Dedifferentiated amniotic fluid mesenchymal stem cell (primary cell): Measurements from ENCODE around the gene TBCE.

Experiments
- DNase-seq: peaks from one replicate; pipeline ENCODE4 v3.0.0-alpha.2; 2016; ENCODE audit errors: extremely low spot score

TBCE gene

DNA sequence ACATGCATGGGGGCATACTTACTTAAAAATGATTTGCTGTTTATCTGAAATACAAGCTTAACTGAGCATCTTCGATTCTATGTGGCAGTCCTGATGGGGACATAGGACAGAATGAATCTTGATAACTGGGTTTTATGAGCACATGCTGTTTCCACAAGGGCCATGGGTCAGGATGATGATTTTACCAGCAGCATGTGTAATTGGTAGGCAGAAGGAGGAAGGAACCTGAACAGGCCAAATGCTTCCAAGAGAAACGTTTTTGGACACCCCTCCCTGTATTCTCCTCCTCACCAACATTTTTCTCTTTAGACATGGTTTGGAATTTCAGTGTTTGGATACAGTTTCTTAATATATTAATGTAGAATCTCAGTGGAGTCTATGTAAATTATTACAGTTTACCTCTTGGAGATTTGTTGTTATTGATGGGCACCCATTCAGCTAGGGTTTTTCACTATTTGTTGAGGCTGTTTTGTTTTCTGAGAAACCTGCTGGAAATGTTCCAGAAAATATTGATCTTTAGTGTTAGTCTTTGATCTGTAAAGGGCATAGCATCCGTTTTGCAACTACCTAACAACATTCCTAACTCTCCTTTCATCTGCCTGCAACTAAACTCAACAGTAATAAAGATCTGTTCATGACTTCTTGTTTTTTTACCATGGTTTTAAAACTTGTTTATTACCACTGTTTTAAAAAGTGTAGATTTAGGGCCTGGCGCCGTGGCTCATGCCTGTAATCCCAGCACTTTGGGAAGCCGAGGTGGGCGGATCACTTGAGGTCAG, 42.0 kb downstream of the TBCE start:
- DNase-seq = no peak

DNA sequence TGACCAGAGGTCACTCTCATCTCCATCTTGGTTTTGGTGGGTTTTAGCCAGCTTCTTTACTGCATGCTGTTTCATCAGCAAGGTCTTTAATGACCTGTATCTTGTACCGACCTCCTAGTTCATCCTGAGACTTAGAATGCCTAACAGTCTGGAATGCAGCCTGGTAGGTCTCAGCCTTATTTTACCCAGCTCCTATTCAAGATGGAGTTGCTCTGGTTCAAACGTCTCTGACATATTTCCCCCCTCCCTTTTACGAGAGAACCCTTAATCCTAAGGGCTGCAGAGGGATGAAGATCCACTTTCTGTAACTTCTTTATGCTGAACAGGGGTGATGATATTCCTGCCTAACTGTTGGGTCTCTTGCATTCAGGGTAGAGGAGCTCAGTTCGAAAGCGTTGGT, 43.2 kb downstream of the TBCE start:
- no peak for DNase-seq

DNA sequence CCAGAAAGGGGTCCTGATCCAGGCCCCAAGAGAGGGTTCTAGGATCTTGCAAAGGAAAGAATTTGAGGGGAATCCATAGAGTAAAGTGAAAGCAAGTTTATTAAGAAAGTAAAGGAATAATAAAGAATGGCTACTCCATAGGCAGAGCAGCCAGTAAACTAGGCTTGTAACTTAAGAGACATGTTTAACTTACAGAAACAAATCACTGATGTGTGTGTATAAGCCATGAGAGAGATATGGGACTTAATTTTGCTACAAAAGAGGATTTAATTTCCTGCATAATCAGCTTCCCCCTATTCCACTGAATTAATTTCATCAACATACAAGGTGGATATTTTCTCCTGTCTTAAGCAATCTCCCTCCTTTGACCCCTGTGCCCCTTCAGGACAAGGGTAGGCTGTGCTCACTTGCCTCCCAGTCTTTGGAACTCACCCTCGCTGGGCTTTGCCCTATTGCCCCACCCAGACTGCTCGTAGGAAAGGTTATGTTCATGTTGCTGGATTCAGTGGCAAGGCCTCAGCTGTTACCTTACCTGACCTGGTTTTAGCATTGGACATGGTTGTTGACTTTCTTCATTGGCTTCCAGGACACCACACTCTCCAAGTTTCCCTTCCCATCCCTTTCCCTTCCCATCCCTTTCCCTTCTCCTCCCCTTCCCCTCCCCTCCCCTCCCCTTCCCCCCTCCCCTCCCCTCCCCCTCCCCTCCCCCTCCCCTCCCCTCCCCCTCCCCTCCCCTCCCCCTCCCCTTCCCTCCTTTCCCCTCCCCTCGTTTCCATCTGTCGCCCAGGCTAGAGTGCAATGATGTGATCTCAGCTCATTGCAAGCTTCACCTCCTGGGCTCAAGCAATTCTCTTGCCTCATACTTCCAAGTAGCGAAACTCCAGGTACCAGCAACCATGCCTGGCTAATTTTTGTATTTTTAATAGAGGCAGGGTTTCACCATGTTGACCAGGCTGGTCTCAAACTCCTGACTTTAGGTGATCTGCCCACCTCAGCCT, 44.6 kb downstream of the TBCE start:
- no peak for DNase-seq

DNA sequence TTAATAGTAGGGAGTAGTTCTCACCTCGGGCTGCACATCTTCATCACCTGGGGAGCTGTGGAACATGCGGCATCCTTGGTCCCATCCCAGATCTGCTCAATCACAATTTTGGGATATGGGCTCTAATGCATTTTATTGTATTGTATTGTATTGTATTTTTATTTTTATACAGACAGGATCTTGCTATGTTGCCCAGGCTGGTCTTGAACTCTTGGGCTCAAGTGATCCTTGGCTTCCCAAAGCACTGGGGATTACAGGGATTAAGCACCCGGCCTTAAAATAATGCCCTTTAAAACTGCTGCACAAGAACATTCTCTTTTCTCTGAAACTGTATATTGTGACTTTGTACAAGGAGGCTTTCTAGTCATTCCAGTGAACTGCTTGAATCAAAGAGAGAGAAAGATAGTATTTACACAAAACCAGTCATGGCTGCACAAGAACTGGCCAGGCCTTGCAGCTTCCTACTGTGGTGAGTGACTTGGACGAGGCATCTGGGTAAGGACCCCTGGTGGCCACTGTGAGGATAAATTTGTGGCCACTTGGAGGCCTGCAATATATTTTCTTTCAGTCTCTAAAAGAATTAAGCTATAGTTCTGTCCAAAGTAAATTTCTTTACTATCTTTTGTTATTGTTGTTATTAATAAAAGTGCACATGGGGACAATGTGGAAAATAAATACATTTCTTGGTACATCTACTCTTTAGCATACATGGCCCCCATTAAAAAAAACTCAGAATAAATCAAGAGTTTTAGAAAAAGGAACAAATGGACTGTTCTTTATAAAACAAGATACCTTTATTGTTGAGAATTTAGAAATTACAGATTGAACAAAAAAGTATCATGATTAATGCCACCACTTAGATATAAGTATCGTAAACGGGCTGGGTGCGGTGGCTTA, 48.0 kb downstream of the TBCE start:
- DNase-seq = peak; percentile 68

DNA sequence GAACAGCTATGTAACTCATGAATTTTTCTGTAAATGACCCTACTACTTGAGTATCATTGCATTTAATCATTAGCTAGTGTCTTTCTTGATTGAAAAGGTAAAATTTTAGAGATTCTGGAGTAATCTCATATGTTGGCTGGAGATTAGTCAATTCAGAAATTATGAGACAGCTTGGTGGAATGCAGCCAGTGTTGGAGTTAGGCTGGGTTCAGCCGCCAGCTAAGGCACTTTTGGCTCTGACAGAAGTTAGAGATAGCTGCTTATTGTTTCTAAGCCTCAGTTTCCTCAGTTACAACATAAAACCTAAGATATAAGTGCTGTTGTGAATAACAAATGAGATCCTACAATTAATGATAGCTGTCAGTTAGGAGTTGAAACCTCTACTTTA, 49.4 kb downstream of the TBCE start:
- DNase-seq = no peak

DNA sequence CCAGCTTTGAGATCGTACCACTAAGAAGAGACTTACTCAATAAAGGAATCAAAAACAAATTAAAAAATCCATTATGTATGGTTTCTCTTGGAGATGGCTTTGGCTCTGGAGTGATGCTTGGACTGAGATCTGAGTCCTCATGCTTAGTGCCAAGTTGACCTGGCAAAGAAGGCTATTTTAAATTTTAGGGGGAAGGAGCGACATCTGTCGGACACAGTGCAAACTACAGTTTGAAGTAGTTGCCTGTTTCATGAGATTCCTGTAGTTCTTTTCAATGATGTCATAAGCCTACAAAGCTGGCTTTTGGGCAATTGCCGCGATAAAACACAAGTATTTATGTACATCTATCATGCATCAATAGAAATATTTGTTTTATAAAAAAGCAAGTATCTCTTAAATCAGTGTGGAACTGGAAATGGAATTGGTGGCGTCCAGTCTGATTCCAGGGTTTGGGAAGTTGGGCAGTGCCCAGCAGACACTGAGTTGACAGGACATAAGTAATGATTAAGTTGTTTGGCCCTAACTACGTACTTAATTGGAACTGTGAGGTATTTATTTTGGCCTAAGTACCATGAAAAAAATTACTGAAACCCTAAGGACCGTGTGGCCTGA, 50.0 kb downstream of the TBCE start:
- peak; percentile 87 for DNase-seq

DNA sequence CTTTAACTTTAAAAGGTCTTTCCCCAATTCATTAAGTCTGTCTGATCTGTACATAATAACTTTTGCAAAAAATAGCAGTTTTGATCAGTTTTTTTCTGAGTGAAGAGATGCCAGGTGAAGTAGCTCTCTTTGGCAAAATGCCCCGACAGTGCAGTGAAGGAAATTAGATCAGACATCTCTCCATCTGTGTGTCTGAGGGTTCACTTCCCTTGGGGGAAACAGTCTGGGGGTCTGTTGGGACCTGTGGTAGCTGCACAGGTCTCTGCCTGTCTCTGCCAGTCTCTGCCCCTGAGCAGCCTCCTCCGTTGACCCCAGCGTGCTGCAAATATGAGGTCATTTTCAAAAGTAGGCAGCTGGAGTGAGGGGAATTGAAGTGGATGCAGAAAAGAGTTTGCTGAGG, 54.5 kb downstream of the TBCE start:
- no peak for DNase-seq

DNA sequence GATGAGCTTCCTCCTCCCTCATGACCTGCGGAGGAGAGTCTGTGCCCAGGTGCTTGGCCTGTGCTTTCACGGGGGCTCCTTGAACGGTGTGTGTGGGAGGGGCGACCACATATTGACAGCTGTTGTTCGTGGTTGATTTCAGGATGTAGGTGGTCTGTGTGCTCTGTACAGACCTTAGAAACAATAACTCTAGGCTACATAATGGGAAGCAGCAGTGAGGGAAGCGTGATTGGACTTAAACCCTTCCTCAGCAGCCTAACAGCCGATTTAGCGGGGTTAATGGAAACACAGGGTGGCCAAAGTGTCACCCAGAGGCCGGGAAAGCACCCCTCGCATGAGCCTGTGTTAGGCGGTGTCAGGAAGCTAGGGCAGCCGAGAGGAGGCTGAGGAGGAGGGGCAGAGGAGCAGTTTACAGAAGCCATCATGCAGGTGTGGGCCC, 56.0 kb downstream of the TBCE start:
- no peak for DNase-seq

DNA sequence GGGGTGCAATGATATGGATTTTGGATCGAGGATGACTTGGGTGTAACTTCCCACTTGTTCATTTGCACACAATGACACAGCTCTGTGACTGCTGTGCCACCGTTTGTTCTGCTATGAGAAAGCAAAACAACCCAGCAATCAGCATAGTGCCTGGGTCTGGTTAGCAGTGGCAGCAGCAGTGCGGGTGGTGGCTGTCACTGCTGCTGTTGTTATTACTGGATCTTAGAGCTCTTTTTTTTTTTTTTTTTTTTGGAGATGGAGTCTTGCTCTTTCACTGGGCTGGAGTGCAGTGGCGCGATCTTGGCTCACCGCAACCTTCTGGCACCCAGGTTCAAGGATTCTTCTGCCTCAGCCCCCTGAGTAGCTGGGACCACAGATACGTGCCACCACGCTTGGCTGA, 56.9 kb downstream of the TBCE start:
- DNase-seq = no peak

DNA sequence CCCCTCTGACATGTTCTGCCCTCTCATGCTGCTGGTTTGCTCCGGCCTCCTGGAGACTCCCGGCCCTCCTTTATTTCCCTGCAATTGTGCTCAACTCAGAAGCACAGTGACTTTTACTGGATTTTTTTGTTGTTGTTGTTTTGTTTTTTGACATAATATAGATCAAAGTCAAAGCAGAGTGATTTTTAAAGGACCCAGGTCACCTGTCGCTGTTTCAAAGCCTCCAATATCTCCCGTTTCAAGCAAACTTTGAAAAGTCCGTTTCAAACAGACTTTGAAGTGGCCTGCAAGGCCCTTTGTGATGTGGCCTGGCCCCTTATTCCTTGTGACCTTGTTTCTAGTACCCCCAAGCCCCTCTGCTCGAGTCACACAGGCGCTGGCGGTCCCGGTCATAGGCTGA, 58.1 kb downstream of the TBCE start:
- DNase-seq = no peak

DNA sequence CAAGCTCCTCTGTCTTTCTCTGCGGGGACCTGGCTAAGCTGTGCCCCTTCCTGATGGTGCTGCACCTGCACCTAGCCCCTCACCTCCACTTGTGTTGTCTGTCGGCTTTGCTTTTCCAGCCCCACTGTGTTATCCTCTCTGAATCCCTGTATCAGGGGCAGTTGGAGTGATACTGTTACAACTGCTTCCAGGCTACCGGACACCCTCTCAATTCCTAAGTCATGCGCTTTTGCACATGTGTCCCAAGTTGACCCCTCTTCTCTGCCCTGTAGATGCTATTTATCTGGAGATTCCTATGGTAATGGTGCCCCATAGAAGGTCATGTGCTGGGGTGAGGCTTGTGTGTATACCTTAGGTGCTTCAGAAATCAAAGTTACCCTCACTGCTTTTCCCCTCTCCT, 58.9 kb downstream of the TBCE start:
- DNase-seq = no peak

DNA sequence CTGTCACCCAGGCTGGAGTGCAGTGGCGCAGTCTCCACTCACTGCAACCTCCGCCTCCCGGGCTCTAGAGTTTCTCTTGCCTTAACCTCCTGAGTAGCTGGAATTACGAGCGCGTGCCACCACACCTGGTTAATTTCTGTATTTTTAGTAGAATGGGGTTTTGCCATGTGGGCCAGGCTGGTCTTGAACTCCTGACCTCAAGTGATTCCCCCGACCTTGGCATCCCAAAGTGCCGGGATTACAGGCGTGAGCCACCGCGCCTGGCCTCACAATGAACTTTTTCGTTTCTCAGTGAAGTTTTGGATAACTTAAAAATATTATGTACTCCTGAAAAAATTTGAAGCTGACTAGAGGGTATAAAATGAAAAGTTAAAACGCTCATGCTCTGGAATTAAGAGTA, 59.5 kb downstream of the TBCE start:
- no peak for DNase-seq

DNA sequence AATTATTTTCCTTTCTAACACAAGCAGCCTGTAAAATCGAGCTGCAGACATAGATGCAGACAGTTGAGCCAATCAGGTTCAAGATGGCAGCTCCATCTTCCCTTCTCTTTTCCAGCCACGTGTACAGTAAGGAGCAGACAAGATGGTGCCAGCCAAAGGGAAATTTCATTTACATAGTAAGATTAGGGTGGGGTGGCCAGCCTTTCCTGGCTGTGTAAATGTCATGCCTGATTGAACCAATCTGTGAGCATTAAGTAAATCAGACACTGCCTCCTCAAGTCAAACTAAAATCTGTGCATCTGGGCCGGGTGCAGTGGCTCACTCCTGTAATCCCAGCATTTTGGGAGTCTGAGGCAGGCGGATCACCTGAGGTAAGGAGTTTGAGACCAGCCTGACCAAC, 60.2 kb downstream of the TBCE start:
- no peak for DNase-seq

DNA sequence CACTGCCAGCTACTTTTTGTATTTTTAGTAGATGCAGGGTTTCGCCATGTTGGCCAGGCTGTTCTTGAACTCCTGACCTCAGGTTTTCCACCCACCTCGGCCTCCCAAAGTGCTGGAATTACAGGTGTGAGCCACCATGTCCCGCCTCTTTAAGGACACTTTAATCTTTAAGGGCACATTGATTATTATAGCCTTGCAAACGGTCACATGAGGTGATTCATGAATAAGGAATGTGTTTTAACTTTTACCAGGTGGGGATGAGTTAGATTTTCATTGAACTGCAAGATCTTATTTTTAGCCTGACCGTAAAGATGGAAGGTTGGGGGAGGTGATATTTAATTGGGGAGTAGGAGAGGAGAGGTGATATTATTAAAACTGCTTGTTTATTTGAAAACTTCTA, 61.9 kb downstream of the TBCE start:
- DNase-seq = no peak

DNA sequence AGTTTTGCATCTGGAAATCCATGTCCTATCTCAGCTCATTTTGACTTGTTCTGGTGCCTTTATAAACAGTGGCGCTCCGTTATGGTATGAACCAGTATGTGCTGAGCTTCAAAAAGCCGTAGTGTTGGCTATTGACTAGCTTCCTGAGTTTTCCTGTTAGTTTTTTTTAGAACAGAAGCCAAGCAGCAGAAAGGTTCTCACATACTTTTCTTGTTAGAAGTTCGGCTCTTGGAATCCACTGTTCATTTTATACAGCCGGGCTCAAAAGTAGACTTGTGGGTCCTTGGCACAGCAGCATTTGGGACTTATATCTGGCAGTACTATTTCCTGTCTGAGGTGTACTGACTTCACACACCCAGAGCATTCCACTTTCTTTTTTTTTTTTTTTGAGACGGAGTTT, 63.8 kb downstream of the TBCE start:
- DNase-seq = no peak

DNA sequence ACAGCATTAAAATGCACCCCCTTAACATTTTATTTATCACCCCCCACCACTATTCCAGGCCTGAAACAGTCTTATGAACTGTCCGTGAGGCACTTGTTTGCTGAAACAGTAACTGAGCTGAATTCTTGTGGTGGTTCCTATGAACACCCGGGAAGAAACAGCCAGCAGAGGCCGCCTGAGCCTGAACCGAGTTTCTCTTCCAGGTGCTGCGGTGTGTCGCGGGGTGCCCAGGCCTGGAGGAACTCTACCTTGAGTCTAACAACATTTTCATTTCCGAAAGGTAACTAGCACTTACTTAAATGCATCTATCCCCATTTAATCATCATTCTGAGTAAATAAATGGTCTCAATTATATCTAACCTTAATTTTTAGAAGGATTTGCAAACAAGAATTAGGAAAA, 66.8 kb downstream of the TBCE start:
- no peak for DNase-seq

DNA sequence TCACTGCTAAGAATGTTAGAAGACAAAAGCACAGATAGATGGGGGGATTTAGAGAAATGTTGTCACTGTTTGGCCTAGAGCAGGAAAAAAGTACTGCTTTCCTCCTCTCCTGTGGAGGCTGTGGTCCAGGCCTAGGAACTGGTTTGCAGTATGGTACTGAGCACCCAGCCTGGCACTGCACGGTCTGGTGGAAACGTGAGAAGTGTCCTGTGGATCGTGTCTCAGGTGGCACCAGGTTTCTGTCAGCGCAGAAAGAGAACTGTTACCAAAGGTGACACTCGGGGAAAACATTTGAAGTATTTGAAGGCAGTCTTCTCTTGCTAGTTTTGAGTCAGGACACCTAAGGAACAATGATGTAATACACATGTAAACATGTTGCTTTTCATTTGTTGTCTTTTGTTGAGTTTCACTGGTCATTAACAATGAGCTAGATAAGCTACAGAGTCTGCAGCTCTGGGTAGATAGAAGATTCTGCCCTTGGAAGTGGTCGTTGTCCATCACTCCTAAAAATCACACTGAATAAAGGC, 74.0 kb downstream of the TBCE start:
- no peak for DNase-seq

DNA sequence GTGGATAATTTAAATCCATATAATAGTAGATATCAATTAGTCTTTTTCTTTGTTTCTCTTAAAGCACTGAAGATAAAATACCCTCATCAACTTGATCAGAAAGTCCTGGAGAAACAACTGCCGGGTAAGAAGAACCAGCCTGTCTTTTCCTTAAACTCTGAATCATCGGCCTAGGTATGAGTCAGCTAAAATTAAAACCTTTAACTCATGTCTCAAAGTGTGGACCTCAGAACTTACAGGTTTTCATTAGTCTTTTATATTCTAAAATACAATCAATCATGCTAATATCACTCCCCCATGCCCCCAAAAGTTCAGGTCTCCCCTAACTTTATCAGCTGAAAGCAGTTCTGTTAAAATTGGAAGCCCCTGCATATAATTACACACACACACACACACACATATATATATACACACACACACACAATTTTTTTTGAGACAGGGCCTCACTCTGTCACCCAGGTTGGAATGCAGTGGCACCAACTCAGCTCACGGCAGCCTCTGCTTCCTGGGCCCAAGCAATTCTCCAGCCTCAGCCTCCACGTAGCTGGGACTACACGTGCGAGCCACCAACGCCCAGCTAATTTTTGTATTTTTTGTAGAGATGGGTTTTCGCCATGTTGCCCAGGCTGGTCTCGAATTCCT, 75.7 kb downstream of the TBCE start:
- DNase-seq = peak; percentile 45

DNA sequence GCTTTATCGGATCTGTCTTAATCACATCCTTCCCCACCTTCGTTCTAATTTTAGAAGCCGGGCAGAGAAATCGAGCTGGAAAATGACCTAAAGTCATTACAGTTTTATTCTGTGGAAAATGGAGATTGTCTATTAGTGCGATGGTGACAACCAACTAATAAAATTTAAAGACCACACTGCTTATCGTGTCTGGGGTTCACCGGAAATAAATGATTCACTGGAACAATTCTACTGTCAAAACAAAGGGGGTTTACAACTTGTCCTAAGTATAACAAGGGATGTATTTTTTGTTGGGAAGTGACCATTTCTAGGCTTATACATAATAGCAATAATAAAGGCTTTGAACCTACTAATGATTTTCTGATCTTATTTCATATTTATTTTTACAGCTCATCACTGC, 81.4 kb downstream of the TBCE start:
- no peak for DNase-seq

DNA sequence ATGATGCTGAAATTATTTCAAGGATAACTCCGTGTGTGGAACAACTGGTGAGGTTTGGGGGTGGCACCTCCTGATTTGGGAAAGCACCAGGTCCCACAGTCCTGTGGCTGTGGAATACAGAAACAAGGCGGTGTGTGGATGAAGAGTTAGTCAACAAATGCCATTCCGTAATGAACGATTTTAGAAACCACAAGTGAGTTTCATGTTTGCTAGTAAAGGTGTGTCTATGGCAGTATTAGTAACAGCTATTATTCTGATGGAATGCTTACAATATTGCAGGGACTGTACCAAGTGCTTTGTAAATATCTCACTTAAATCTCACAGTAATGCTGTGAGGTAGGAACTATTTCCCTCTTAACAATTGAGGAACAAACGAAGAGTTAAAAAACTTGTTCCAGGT, 83.2 kb downstream of the TBCE start:
- no peak for DNase-seq
